HEK293 (cell line): ENCODE measurements around the gene ABHD15.

Source experiments
- BCL11A ChIP-seq: fragments of 450-650 bp; formaldehyde crosslinking; IDR thresholded peaks from 2 replicates; pipeline ENCODE4 v1.5.1; 2016; ENCODE audit warnings: low read depth, missing biosample characterization, missing genetic modification characterization
- HOXD13 ChIP-seq: sonication (generic); formaldehyde crosslinking; IDR thresholded peaks from 2 replicates; pipeline ENCODE4 v1.8.0; 2022; ENCODE audit warnings: missing genetic modification reagents, borderline replicate concordance
- KLF1 ChIP-seq: fragments of 450-650 bp; formaldehyde crosslinking; IDR thresholded peaks from 2 replicates; pipeline ENCODE4 v1.5.1; 2016; ENCODE audit warnings: missing biosample characterization, missing genetic modification characterization
- MEIS1 ChIP-seq: sonication (generic); formaldehyde crosslinking; IDR thresholded peaks from 2 replicates; pipeline ENCODE4 v1.8.1; 2022; ENCODE audit warnings: missing genetic modification reagents, mild to moderate bottlenecking, borderline replicate concordance
- OSR2 ChIP-seq: fragments of 450-650 bp; formaldehyde crosslinking; IDR thresholded peaks from 2 replicates; pipeline ENCODE4 v1.5.1; 2016; ENCODE audit warnings: missing biosample characterization, missing genetic modification characterization
- PRDM6 ChIP-seq: fragments of 450-650 bp; formaldehyde crosslinking; IDR thresholded peaks from 2 replicates; pipeline ENCODE4 v1.5.1; 2017; ENCODE audit warnings: missing biosample characterization, missing genetic modification characterization
- SETDB1 ChIP-seq: IDR thresholded peaks from one replicate; pipeline ENCODE4 v1.6.1; 2017; ENCODE audit warnings: mild to moderate bottlenecking, low read length, moderate library complexity, mixed read lengths; ENCODE audit not compliant: insufficient read length
- ZBTB10 ChIP-seq: fragments of 450-650 bp; formaldehyde crosslinking; IDR thresholded peaks from 2 replicates; pipeline ENCODE4 v1.5.1; 2016; ENCODE audit warnings: missing biosample characterization, missing genetic modification characterization
- ZBTB17 ChIP-seq: fragments of 450-650 bp; formaldehyde crosslinking; IDR thresholded peaks from 2 replicates; pipeline ENCODE4 v1.5.1; 2016; ENCODE audit warnings: missing biosample characterization, missing genetic modification characterization
- ZBTB20 ChIP-seq: fragments of 450-650 bp; formaldehyde crosslinking; IDR thresholded peaks from 2 replicates; pipeline ENCODE4 v1.5.1; 2016; ENCODE audit warnings: missing biosample characterization, missing genetic modification characterization
- ZBTB44 ChIP-seq: fragments of 450-650 bp; IDR thresholded peaks from 2 replicates; pipeline ENCODE4 v1.5.1; 2018; ENCODE audit warnings: missing biosample characterization, mild to moderate bottlenecking, missing genetic modification characterization
- ZFP3 ChIP-seq: fragments of 450-650 bp; formaldehyde crosslinking; IDR thresholded peaks from 2 replicates; pipeline ENCODE4 v1.5.1; 2016; ENCODE audit warnings: low read depth, missing biosample characterization, missing genetic modification characterization
- ZNF10 ChIP-seq: fragments of 450-650 bp; formaldehyde crosslinking; IDR thresholded peaks from 2 replicates; pipeline ENCODE4 v1.5.1; 2017; ENCODE audit warnings: missing biosample characterization, missing genetic modification characterization
- ZNF155 ChIP-seq: fragments of 450-650 bp; formaldehyde crosslinking; IDR thresholded peaks from 2 replicates; pipeline ENCODE4 v1.5.1; 2016; ENCODE audit warnings: missing biosample characterization, missing genetic modification characterization
- ZNF16 ChIP-seq: fragments of 450-650 bp; formaldehyde crosslinking; IDR thresholded peaks from 2 replicates; pipeline ENCODE4 v1.5.1; 2016; ENCODE audit warnings: low read depth, missing biosample characterization, missing genetic modification characterization
- ZNF202 ChIP-seq: fragments of 450-650 bp; formaldehyde crosslinking; IDR thresholded peaks from 2 replicates; pipeline ENCODE4 v1.5.1; 2016; ENCODE audit warnings: missing biosample characterization, missing genetic modification characterization, borderline replicate concordance
- ZNF248 ChIP-seq: fragments of 450-650 bp; formaldehyde crosslinking; IDR thresholded peaks from 2 replicates; pipeline ENCODE4 v1.5.1; 2017; ENCODE audit warnings: missing biosample characterization, missing genetic modification characterization
- ZNF404 ChIP-seq: fragments of 450-650 bp; formaldehyde crosslinking; IDR thresholded peaks from 2 replicates; pipeline ENCODE4 v1.5.1; 2017; ENCODE audit warnings: missing biosample characterization, missing genetic modification characterization
- ZNF416 ChIP-seq: fragments of 450-650 bp; formaldehyde crosslinking; IDR thresholded peaks from 2 replicates; pipeline ENCODE4 v1.5.1; 2016; ENCODE audit warnings: missing biosample characterization, missing genetic modification characterization
- ZNF529 ChIP-seq: fragments of 450-650 bp; formaldehyde crosslinking; IDR thresholded peaks from 2 replicates; pipeline ENCODE4 v1.5.1; 2017; ENCODE audit warnings: missing genetic modification characterization, missing biosample characterization; ENCODE audit not compliant: insufficient replicate concordance
- ZNF555 ChIP-seq: fragments of 450-650 bp; formaldehyde crosslinking; conservative IDR thresholded peaks from 2 replicates; pipeline ENCODE4 v1.5.1; 2017; ENCODE audit warnings: missing biosample characterization, mild to moderate bottlenecking, missing genetic modification characterization, inconsistent platforms
- ZNF560 ChIP-seq: fragments of 450-650 bp; formaldehyde crosslinking; IDR thresholded peaks from 2 replicates; pipeline ENCODE4 v1.5.1; 2017; ENCODE audit warnings: missing biosample characterization, missing genetic modification characterization, borderline replicate concordance
- ZNF580 ChIP-seq: fragments of 450-650 bp; formaldehyde crosslinking; IDR thresholded peaks from 2 replicates; pipeline ENCODE4 v1.5.1; 2016; ENCODE audit warnings: missing biosample characterization, missing genetic modification characterization
- ZNF600 ChIP-seq: fragments of 450-650 bp; formaldehyde crosslinking; IDR thresholded peaks from 2 replicates; pipeline ENCODE4 v1.5.1; 2016; ENCODE audit warnings: missing biosample characterization, missing genetic modification characterization
- ZNF623 ChIP-seq: fragments of 450-650 bp; formaldehyde crosslinking; IDR thresholded peaks from 2 replicates; pipeline ENCODE4 v1.5.1; 2016; ENCODE audit warnings: missing biosample characterization, missing genetic modification characterization
- ZNF624 ChIP-seq: fragments of 450-650 bp; formaldehyde crosslinking; IDR thresholded peaks from 2 replicates; pipeline ENCODE4 v1.5.1; 2017; ENCODE audit warnings: missing biosample characterization, missing genetic modification characterization
- ZNF654 ChIP-seq: fragments of 450-650 bp; formaldehyde crosslinking; IDR thresholded peaks from 2 replicates; pipeline ENCODE4 v1.5.1; 2016; ENCODE audit warnings: low read depth, missing biosample characterization, missing genetic modification characterization
- ZNF670 ChIP-seq: fragments of 450-650 bp; formaldehyde crosslinking; IDR thresholded peaks from 2 replicates; pipeline ENCODE4 v1.5.1; 2016; ENCODE audit warnings: missing biosample characterization, missing genetic modification characterization, low read depth
- ZNF707 ChIP-seq: fragments of 450-650 bp; formaldehyde crosslinking; IDR thresholded peaks from 2 replicates; pipeline ENCODE4 v1.5.1; 2016; ENCODE audit warnings: missing biosample characterization, missing genetic modification characterization
- ZNF768 ChIP-seq: fragments of 450-650 bp; formaldehyde crosslinking; IDR thresholded peaks from 2 replicates; pipeline ENCODE4 v1.5.1; 2018; ENCODE audit warnings: missing biosample characterization, mild to moderate bottlenecking, missing genetic modification characterization
- ZSCAN18 ChIP-seq: fragments of 450-650 bp; formaldehyde crosslinking; IDR thresholded peaks from 2 replicates; pipeline ENCODE4 v1.5.1; 2016; ENCODE audit warnings: missing biosample characterization, missing genetic modification characterization
- ZSCAN4 ChIP-seq: fragments of 450-650 bp; formaldehyde crosslinking; IDR thresholded peaks from 2 replicates; pipeline ENCODE4 v1.5.1; 2017; ENCODE audit warnings: missing biosample characterization, missing genetic modification characterization

The ABHD15 gene

GRCh38 chr17:29591737-29592608 lies 25.1 kb upstream of the ABHD15 start (continued):
- TF ChIP-seq ZBTB44 (tag by site-specific recombination) (peak; percentile 77), BCL11A (tag by site-specific recombination) (peak; percentile 48), OSR2 (no peak), ZNF600 (tag by site-specific recombination) (no peak; the same call in 1 of the 2 replicates), ZSCAN4 (tag by site-specific recombination) (no peak), ZBTB17 (peak; percentile 91), SETDB1 (no peak), ZBTB10 (peak; percentile 75; the same call in 1 of the 2 replicates), ZNF768 (tag by site-specific recombination) (no peak), ZNF670 (tag by site-specific recombination) (no peak), ZBTB20 (tag by site-specific recombination) (peak; percentile 98), ZNF560 (tag by site-specific recombination) (no peak), ZNF155 (tag by site-specific recombination) (no peak), ZNF16 (no peak), ZNF404 (no peak), MEIS1 (no peak), ZNF624 (no peak), ZNF707 (no peak), PRDM6 (peak; percentile 49; the same call in 1 of the 2 replicates), ZNF580 (tag by site-specific recombination) (no peak), ZNF10 (tag by site-specific recombination) (0 out of 2 replicates have a peak, but pooled peaks have one; percentile 7), ZSCAN18 (no peak), ZNF654 (tag by site-specific recombination) (peak; percentile 85), ZNF623 (no peak), ZNF248 (tag by site-specific recombination) (no peak), ZFP3 (tag by site-specific recombination) (no peak), ZNF202 (tag by site-specific recombination) (no peak), KLF1 (peak; percentile 82; the same call in 1 of the 2 replicates), ZNF555 (tag by site-specific recombination) (no peak), ZNF529 (tag by site-specific recombination) (no peak), ZNF416 (tag by site-specific recombination) (no peak), HOXD13 (no peak)
